NT2/D1 (cell line): ENCODE results near the gene POR.

Experiments used
- SUZ12 ChIP-seq: IDR thresholded peaks from 2 replicates; pipeline ENCODE4 v1.6.1; 2011; ENCODE audit not compliant: insufficient read length, insufficient read depth; ENCODE audit errors: extremely low read depth
- YY1 ChIP-seq: IDR thresholded peaks from 2 replicates; pipeline ENCODE4 v1.6.1; 2011; ENCODE audit not compliant: insufficient read length, insufficient read depth
- ZNF274 ChIP-seq: IDR thresholded peaks from 2 replicates; pipeline ENCODE4 v1.6.1; 2011; ENCODE audit warnings: mild to moderate bottlenecking, low read depth, low read length

DNA sequence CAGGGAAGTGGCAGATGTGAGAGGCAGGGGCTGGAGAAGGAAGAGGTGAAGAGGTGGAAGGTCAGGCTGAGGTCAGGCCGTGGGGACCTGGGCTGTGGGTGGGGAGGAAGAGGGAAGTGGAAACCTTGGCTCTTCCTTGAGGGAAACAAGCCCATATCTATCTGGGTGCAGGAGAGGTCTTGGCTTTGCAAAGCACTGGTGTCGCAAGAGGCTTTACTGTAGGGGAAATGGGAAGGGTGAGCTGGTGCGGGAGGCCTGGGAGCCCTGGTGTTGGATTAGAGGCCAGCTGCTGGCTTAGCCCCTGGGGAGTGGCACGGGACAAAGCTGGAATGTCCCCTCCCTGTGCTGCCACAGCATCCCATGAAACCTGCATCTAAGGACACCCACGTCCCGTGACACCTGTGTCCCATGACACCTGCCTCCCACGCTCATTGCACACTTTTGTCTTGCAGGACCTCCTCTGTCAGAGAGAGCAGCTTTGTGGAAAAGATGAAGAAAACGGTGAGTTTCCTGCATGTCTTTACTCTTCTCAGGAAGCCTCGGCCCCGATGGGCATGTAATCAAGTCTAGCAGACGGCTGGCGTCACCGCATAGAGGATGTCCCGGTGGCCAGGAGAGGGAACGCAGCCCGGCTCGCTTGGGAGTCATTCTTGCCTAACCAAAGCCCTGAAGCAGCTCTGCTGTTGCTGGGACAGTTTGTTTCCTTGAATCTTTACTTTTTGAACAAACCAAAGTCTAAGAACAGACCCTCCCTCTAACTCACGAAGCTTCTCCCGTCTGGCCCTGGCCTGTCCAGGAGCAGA is 57.2 kb downstream of the POR start:
- TF ChIP-seq ZNF274 (no peak), YY1 (no peak), SUZ12 (no peak)
